Retinal pigment epithelial cell (primary cell): ENCODE measurements around the gene NME9.
"Not testable (repeated sequence)": the region's sequence is repeated elsewhere in the genome, so short reads cannot be mapped to it uniquely, and the experiment has no call there.

Experiments used
- DNase-seq: peaks from one replicate; pipeline ENCODE4 v3.0.0-alpha.2; 2010; ENCODE audit warnings: low read depth
- H3K4me3 ChIP-seq: 2 replicates; pipeline ENCODE4 v1.5.1; 2011; ENCODE audit warnings: mild to moderate bottlenecking, low read length, control low read depth, moderate library complexity
- CTCF ChIP-seq: conservative IDR thresholded peaks from 2 replicates; pipeline ENCODE4 v1.5.1; 2011; ENCODE audit warnings: low read depth, low read length, control low read depth, inconsistent platforms

The NME9 gene

GRCh38 chr3:138329127-138329983 is at the start of gene NME9:
TSS of gene NME9 (minus strand) at chr3:138329851. CDS start at chr3:138329335, 516 bp downstream.
- peak; percentile 87 for TF ChIP-seq CTCF
- DNase-seq: peak; percentile 55
- peak within 1 kb of the TSS; percentile 68 for H3K4me3 ChIP-seq

GRCh38 chr3:138378990-138379389 is 49.3 kb upstream of the NME9 start:
- no peak overlapping the region for H3K4me3 ChIP-seq
- DNase-seq: no peak

GRCh38 chr3:138378331-138378730 is 48.7 kb upstream of the NME9 start:
- no peak for TF ChIP-seq CTCF
- H3K4me3 ChIP-seq: no peak overlapping the region
- DNase-seq: no peak

More at GRCh38 chr3:138378990-138379389, 49.3 kb upstream of the NME9 start:
- TF ChIP-seq CTCF: no peak

GRCh38 chr3:138377804-138378203 is 48.2 kb upstream of the NME9 start:
- no peak for TF ChIP-seq CTCF
- no peak for DNase-seq

GRCh38 chr3:138377212-138377611 is 47.6 kb upstream of the NME9 start:
- not testable (repeated sequence) for H3K4me3 ChIP-seq, DNase-seq

More at GRCh38 chr3:138377804-138378203, 48.2 kb upstream of the NME9 start:
- no peak overlapping the region for H3K4me3 ChIP-seq

- DNase-seq: no peak
- no peak overlapping the region for H3K4me3 ChIP-seq
- no peak for TF ChIP-seq CTCF
These were observed 47.0 kb upstream of the NME9 start for GRCh38 chr3:138376663-138377062.

GRCh38 chr3:138375447-138375846 is 45.8 kb upstream of the NME9 start:
- DNase-seq: no peak
- TF ChIP-seq CTCF: no peak
- H3K4me3 ChIP-seq: no peak overlapping the region
